Mammary epithelial cell (primary cell): ENCODE results near the gene DEFB119.

Experiments used
- EZH2 ChIP-seq: IDR thresholded peaks from 2 replicates; pipeline ENCODE4 v1.6.1; 2012; ENCODE audit warnings: low read length, inconsistent platforms, borderline replicate concordance
- TF ChIP-seq, protein P1 (sequence below), 2 donors: IDR thresholded peaks in 1 of 2; conservative IDR thresholded peaks in 1 of 2; 2 replicates each; pipeline ENCODE4 v1.5.1; 2011 to 2012; ENCODE audit warnings: inconsistent platforms in 2 of 2, low read length in 2 of 2, mild to moderate bottlenecking in 2 of 2, control low read depth in 1 of 2, low read depth in 1 of 2; ENCODE audit not compliant: insufficient read depth in 1 of 2; ENCODE audit errors: extremely low read depth in 1 of 2

DNA sequence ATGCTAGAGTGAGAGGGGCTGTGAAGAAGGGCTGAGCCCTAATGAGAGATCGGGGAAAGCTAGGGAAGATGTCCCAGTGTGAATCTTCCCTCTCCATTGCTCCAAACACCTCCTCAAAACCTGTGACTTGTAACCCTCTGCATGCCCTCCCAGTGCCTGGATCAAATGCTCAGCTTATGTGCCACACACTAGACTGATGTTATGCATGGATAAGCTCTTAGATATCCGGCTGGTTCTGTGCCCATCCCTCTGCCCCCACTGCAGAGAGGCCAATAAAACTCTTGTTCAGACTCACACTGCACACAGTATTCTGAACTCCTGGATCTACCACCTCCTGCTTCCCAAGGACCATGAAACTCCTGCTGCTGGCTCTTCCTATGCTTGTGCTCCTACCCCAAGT is 22.1 kb downstream of the DEFB119 start, which contains the start of gene DEFB118:
- TF ChIP-seq, protein P1, sequence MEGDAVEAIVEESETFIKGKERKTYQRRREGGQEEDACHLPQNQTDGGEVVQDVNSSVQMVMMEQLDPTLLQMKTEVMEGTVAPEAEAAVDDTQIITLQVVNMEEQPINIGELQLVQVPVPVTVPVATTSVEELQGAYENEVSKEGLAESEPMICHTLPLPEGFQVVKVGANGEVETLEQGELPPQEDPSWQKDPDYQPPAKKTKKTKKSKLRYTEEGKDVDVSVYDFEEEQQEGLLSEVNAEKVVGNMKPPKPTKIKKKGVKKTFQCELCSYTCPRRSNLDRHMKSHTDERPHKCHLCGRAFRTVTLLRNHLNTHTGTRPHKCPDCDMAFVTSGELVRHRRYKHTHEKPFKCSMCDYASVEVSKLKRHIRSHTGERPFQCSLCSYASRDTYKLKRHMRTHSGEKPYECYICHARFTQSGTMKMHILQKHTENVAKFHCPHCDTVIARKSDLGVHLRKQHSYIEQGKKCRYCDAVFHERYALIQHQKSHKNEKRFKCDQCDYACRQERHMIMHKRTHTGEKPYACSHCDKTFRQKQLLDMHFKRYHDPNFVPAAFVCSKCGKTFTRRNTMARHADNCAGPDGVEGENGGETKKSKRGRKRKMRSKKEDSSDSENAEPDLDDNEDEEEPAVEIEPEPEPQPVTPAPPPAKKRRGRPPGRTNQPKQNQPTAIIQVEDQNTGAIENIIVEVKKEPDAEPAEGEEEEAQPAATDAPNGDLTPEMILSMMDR (conservative IDR thresholded peaks at IDR 0.05 in 1 of 2, IDR thresholded peaks at IDR 0.05 in 1 of 2; ENCODE audit: extremely low read depth in 1 of 2, insufficient read depth in 1 of 2, low read depth in 1 of 2, low read length in 2 of 2), result no peak
- TF ChIP-seq EZH2, result no peak
